SJSA1 (cell line): ENCODE results near the gene ARHGAP4. TPM values are rescaled to one million over a fixed set of nuclear protein-coding genes. Genes with fewer than 3 reads are reported as not detected.
A peak's percentile ranks its signal among the peaks of the same experiment; 100 is the strongest.

Experiments
- DNase-seq, 2 experiments: peaks; one replicate each; pipeline ENCODE4 v3.0.0-alpha.2; 2015 to 2020; ENCODE audit warnings: low spot score in 2 of 2, low read depth in 1 of 2
- H3K27ac ChIP-seq: fragments of 250-450 bp; sonication (Bioruptor Pico); 2 replicates; pipeline ENCODE4 v1.5.1; 2020; ENCODE audit warnings: mild to moderate bottlenecking, moderate library complexity
- H3K27me3 ChIP-seq: fragments of 250-450 bp; sonication (Bioruptor Pico); replicated peaks from 2 replicates; pipeline ENCODE4 v1.5.1; 2020; ENCODE audit warnings: mild to moderate bottlenecking, moderate library complexity
- H3K36me3 ChIP-seq: fragments of 250-450 bp; sonication (Bioruptor Pico); 2 replicates; pipeline ENCODE4 v1.5.1; 2020; ENCODE audit warnings: mild to moderate bottlenecking
- H3K4me1 ChIP-seq: fragments of 250-450 bp; sonication (Bioruptor Pico); replicated peaks from 2 replicates; pipeline ENCODE4 v1.6.1; 2021; ENCODE audit warnings: mild to moderate bottlenecking
- H3K4me3 ChIP-seq: fragments of 250-450 bp; sonication (Bioruptor Pico); 2 replicates; pipeline ENCODE4 v1.5.1; 2020; ENCODE audit warnings: mild to moderate bottlenecking
- H3K9me3 ChIP-seq: fragments of 250-450 bp; sonication (Bioruptor Pico); replicated peaks from 2 replicates; pipeline ENCODE4 v1.5.1; 2020; ENCODE audit warnings: mild to moderate bottlenecking
- total RNA-seq: library from RNA; depleted of rRNA; stranded (reverse); fragments of >200 nt; shearing (Covaris generic); gene quantifications from 2 replicates; pipeline ENCODE4 v1.2.3, GENCODE V29; 2014

Gene ARHGAP4
- total RNA-seq, 1 experiment from 2014 or later: 0.63 TPM

DNA sequence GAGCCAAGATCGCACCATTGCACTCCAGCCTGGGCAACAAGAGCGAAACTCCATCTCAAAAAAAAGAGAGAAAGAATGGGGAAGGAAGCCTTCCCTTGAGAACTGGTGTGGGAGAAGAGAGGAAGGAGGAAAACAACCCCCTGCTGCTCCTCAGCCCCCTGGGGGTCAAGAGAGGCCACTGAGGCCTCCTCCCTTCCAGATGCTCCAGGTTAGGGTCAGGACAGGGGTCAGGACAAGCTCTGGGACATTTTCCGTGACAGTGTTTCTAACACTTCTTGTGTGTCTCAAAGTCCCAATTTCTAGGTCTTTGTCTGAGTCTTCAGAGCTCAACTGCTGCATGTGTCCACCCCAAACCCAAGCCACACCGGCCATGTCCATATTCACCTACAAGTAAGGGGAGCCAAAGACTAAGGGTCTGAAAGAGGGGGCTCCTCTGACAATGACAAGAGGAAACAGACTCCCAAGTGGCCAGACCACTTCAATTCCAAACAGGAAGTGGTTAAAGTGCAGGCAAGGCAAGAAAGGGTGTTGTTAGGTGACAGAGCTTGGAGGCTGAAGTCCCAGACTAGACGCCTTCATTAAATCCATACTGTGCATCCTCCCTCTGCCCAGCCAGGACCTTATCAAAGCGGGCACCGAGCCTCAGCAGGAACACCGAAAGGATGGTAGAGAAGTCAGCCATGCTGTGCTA is 48.3 kb downstream of the ARHGAP4 start:
- no peaks in the 10 kb centered on the region for H3K9me3 ChIP-seq
- no peak overlapping the region for H3K4me3 ChIP-seq
- no peaks in the 10 kb centered on the region for H3K27me3 ChIP-seq
- no peaks in the 10 kb centered on the region for H3K36me3 ChIP-seq
- no peak overlapping the region for H3K27ac ChIP-seq
- no peaks in the 10 kb centered on the region for H3K4me1 ChIP-seq
- no peak for DNase-seq

DNA sequence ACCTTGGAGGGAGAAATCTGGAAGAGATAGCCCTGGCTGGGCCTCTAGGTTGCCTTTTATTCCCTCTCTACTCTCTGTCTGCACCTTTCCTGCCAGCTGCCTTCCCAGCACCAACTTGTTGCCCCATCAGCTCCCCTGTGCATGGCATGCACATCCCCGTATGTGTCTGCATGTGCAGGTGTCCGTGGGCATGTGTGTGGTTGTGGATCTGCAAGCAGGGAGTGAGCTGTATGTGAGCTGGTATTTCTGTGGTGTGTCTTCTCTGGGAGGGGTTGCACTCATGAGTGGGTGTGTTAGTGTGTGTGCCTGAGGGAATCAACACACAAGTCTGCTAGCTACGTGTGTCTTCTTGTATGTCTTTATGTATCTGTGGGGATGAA is 50.0 kb downstream of the ARHGAP4 start:
- Histone ChIP-seq H3K4me3 (no peak overlapping the region), H3K36me3 (no peaks in the 10 kb centered on the region), H3K9me3 (no peaks in the 10 kb centered on the region), H3K27me3 (no peaks in the 10 kb centered on the region), H3K4me1 (no peaks in the 10 kb centered on the region), H3K27ac (no peak overlapping the region)
- DNase-seq: no peak

DNA sequence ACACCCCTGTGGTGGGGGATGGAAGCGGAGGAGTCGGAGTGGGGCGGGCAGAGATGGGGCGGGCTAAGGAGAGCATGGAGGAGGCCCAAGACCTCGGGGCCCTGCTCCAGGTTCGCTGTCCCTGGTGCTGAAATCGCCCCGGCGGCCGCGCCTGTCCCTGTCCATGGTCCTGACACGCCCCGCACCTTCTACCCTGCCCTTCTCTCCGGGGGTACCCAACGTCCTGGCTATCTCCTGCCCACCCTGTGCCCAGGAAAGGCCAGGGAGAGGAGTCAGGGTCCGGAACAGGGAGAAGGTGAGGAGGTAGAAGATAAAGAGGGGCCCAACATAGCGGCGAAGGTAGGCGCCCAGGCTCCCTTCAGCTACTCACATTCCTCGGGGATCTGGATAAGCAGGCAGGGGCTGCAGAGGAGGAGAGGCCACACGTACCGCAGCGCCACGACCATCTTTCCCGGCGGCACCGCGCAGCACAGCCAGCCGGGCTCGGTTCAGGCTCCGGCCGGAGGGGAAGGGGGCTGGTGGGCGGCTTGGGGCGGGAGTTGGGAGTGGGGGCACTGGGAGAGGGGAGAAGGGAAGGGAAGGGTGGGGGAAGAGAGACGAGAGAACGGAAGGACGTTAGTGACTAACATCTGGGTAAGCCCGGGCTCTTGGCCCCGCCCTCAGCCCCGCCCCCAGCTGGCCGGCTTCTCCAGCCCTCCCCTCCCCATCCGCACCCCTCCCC is 50.5 kb downstream of the ARHGAP4 start:
- Histone ChIP-seq H3K36me3 (no peaks in the 10 kb centered on the region), H3K27ac (no peak overlapping the region), H3K9me3 (no peaks in the 10 kb centered on the region), H3K27me3 (no peaks in the 10 kb centered on the region), H3K4me1 (no peaks in the 10 kb centered on the region), H3K4me3 (no peak overlapping the region)
- DNase-seq: peak in 1 of 2 experiments; percentile 11

DNA sequence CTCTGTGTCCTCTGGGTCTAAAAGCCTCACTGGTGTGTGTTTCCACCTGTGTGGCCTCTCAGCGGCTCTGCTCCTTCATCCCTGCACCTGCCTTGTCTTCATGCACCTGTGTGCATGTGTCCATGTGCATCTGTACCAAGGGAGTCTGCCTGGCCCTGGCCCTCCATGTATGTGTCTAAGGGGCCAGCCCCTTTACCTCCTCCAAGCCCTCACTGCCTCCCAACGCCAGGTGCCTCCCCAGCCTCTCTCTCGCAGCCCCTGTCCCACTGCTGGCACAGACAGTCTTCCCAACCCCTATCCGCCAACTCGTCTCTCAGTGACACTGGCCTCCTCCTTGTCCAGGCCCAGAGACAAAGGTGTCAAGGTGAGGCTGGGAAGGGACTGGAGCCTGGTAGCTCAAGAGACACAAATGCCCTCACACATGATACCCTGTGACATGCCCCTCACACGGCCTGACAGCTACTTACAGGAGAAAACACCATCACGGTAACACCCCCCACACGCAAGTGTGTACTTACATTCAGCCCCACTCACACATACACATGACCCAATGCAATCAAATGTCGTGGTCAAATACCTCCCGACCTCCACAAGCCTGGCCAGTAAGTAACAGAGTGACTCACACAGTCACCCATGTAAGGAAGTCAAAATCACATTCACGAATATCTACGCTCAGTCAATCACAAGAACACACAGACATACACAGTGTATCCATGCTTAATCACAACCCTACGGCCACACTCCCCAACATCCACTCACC is 51.5 kb downstream of the ARHGAP4 start:
- no peaks in the 10 kb centered on the region for H3K9me3 ChIP-seq
- no peak overlapping the region for H3K4me3 ChIP-seq
- no peak for DNase-seq
- no peaks in the 10 kb centered on the region for H3K4me1 ChIP-seq
- H3K27ac ChIP-seq: no peak overlapping the region
- H3K27me3 ChIP-seq: no peaks in the 10 kb centered on the region
- H3K36me3 ChIP-seq: no peaks in the 10 kb centered on the region

DNA sequence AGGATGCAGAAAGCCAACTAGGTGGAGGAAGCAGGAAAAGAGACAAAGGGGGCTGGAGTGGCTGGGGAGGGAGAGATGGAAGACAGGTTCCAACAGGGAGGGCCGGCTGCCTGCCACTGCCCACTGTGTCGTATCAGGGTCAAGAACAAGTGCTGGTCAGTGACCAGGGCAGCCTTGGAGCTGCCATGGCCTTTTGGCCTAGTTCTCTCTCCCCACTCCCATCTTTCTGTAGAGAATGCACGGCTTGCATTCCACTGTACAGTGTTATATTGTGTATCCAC is 52.0 kb downstream of the ARHGAP4 start:
- H3K36me3 ChIP-seq: no peaks in the 10 kb centered on the region
- no peak for DNase-seq
- H3K4me3 ChIP-seq: no peak overlapping the region
- H3K27ac ChIP-seq: no peak overlapping the region
- H3K27me3 ChIP-seq: no peaks in the 10 kb centered on the region
- H3K4me1 ChIP-seq: no peaks in the 10 kb centered on the region
- no peaks in the 10 kb centered on the region for H3K9me3 ChIP-seq

DNA sequence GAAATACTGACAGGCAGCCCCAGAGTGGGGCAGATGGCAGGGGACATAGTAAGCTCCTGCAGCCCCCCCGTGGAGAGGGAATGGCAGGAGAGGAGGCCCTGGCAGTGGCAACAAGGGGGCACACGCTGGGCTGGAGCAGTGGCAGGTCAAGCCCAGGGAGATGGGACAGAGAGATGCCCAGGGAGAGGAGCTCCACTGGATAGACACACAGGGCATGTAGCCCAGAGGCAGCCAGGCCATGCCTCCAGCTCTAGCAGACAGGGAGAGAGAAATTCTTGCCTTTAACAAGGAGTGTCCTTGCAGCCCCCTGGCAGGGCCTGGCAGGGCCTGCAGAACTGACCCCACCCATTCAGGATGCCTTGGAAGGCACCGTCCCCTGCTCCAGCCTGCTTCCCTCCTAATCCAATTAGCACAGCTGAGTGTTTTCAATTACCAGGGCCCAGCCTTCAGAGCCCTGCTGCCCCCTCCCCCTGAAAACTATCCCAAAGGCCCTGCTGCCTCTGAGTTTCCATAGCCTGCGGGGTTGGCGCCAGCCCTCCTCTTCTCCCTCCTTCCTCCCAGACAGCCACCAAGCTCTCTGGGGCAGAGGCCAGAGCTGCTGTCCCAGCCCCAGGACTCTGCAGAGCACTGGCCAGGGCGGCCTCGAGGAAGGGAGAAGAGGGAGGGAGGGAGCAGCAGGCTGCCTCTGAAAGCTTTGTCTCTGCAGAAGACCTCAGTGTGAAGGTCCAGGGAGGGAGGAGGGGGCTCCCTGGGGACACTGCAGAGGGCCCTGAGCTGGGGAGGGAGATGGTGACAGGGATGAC is 52.6 kb downstream of the ARHGAP4 start:
- H3K27ac ChIP-seq: no peak overlapping the region
- H3K9me3 ChIP-seq: no peaks in the 10 kb centered on the region
- no peaks in the 10 kb centered on the region for H3K36me3 ChIP-seq
- H3K4me3 ChIP-seq: no peak overlapping the region
- no peaks in the 10 kb centered on the region for H3K27me3 ChIP-seq
- no peaks in the 10 kb centered on the region for H3K4me1 ChIP-seq
- DNase-seq: no peak

DNA sequence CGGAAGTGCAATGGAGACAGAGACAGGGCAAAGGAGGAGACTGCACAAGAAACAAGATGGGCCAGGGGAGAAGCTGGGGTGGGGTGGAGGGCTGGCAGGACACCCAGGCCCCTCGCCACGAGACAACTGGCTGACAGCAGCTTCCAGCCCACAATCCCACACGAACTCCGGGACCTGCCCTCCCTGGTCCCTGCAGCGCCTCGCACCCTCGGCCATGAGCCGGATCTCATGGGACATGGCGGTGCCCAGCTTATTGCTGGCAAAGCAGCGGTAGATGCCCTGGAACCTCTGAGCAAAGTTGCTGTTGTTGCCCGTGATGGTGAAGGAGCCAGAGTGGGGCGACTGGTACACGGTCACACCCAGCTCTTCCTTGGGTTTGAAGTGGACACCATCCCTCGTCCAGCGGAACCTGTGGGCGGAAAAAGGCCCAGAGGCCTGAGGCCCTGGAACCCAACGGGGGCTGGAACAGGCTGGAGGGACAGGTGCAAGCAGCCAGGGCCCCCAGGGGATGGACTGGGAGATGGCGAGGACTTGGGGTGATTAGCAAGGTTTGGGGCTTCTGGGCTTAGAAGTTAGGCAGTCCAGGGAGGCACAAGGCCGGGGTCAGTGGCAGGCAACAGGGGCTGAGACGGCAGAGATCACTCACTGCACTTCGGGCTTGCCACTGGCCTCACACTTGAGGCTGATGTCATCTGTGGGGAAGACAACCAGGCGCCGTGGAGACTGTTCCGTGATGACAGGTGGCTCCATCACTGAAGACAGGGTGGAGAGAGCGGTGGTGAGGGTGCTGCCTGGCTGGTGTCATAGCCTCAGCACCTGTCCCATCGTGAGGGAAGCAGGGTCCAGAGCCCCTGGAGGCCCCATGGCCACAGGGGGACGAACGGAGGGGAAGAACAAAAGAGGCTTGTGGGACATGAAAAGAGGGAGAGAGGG is 53.9 kb downstream of the ARHGAP4 start:
- DNase-seq: no peak
- H3K9me3 ChIP-seq: no peaks in the 10 kb centered on the region
- H3K27ac ChIP-seq: no peak overlapping the region
- no peaks in the 10 kb centered on the region for H3K4me1 ChIP-seq
- H3K27me3 ChIP-seq: no peaks in the 10 kb centered on the region
- no peak overlapping the region for H3K4me3 ChIP-seq
- no peaks in the 10 kb centered on the region for H3K36me3 ChIP-seq

DNA sequence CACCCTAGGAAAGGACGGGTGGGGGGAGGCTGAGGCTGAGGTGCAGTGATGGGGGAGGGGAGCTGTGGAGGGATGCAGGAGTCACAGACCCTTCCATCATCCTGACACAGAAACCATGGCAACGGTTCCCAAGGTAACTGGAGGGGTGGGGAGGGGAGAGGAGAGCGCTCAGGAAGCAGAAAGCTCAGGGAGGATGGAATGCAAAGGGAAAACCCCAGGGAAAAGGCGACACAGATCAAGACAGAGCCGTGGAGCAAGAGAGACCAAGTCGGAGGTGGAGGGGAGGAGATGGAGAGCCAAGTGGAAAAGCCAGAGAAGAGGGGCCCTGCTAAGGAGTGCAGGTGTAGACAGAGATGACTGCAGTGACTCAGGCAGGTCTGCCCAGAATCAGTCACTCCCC is 54.6 kb downstream of the ARHGAP4 start:
- Histone ChIP-seq H3K36me3 (no peaks in the 10 kb centered on the region), H3K4me3 (no peak overlapping the region), H3K27ac (no peak overlapping the region), H3K4me1 (no peaks in the 10 kb centered on the region), H3K9me3 (no peaks in the 10 kb centered on the region), H3K27me3 (no peaks in the 10 kb centered on the region)
- DNase-seq: no peak

DNA sequence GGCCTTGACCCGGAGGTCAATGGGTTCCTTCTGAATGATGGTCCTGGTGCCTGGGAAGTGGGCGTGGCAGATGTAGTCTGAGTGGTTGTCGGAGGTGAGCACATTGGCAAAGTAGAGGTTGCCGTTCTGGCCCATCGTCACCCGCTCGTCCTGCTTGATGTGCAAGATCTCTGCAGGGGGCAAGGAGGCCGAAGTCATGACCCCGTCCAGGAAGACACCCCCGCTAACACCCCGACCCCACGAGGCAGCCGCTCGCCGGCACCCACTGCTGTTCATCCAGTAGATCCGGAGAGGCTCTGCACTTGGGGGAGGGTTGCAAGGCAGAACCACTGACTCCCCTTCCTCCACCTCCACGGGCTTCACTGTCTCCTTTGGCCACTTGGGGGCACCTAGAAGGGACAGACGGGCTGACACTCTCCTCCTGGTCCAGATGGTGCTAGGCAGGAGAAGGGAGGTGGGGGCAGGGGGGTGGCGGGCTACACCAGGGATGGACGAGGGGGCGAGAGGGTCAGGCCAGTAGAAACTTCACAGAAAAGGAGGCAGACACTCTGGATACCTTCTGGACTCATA is 55.2 kb downstream of the ARHGAP4 start:
- H3K27ac ChIP-seq: no peak overlapping the region
- no peak for DNase-seq
- H3K27me3 ChIP-seq: no peaks in the 10 kb centered on the region
- H3K9me3 ChIP-seq: no peaks in the 10 kb centered on the region
- H3K4me3 ChIP-seq: no peak overlapping the region
- H3K4me1 ChIP-seq: no peaks in the 10 kb centered on the region
- no peaks in the 10 kb centered on the region for H3K36me3 ChIP-seq

DNA sequence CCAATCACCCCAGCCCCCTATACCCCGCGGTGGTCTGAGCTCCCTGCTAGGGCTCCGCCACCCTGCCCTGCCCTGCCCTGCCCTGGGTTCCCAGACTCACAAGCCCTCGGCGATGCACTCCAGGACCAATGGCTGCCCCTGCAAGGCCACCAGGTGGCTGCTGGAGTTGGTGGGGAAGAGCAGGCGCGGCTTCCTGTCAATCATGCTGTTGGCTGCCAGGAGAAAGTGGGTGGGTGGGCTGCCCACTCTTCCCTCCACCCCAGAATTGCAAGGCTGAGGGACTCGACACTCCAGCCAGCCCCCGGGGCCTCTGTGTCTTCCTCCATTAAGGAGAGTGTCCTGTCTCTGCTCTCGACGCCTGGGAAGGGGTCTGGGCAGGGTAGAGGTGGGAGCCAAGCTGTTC is 55.8 kb downstream of the ARHGAP4 start:
- H3K4me3 ChIP-seq: no peak overlapping the region

DNA sequence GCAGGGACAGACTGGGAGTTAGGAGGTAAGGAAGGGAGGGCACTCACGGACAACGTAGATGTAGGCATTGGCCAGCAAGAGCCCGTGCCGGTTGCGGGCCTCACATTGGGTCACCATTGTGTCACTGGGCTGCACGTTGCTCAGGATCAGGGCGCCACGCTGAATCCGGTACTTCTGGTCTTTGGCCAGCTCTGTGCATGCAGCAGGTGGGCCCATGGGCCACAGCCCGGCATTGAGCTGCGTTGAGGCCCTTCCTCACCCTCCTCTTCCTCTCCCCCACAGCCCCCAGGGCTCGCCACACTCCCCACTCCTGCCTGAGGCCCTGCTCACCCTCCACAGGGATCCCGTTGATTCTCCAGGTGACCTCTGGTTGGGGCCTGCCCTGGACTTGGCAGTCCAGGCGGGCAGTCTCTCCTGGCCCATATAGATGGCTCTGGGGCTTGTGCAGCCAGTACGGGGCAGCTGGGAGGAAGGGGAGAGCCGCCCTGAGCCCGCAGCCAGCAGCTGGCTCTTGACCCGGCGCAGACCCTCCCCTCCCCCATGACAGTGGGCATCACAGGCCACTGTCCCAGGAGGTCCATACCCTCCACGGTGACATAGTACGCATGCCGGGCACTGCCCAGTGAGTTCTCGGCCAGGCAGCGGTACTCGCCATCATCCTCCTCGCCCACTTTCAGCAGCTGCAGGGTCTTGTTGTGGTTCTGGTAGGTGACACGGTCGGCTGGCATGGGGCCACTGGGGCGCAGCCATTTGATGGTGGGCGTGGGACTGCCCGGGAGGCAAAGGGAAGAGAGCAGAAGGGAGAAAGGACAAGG is 56.4 kb downstream of the ARHGAP4 start:
- no peaks in the 10 kb centered on the region for H3K36me3 ChIP-seq
- H3K4me1 ChIP-seq: no peaks in the 10 kb centered on the region
- DNase-seq: no peak
- no peaks in the 10 kb centered on the region for H3K27me3 ChIP-seq
- no peak overlapping the region for H3K27ac ChIP-seq
- no peak overlapping the region for H3K4me3 ChIP-seq
- no peaks in the 10 kb centered on the region for H3K9me3 ChIP-seq

More for the DNA sequence above, 55.8 kb downstream of the ARHGAP4 start:
- H3K27me3 ChIP-seq: no peaks in the 10 kb centered on the region
- DNase-seq: no peak
- no peaks in the 10 kb centered on the region for H3K9me3 ChIP-seq
- no peak overlapping the region for H3K27ac ChIP-seq
- H3K36me3 ChIP-seq: no peaks in the 10 kb centered on the region
- H3K4me1 ChIP-seq: no peaks in the 10 kb centered on the region
